ENCODE results near the gene HAUS8.

DNA sequence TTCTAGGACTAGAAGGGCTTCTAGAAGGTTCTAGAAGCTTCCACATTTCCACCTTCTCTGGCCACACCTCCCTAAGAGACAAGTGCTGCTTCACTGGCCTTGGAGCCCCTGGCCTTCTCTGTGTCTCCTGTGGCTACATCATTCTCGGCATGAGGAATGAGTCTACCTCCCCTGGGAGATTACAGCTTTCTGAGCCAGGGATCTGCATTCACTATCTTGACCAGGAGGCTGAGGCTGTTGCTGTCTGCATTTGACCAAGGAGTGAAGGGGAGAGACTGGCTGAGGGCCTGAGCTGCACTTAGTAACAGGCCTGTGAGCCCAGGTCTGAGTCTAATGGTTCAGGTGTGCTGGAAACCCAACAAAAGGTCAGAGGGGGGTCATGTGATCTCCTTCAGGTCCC lies 53.9 kb downstream of the HAUS8 start:
- no peak for TF ChIP-seq GATA2 (IDR thresholded peaks at IDR 0.05; ENCODE audit: insufficient read depth, insufficient read length, low read depth, low read length)
- TF ChIP-seq EZH2 (IDR thresholded peaks at IDR 0.05; ENCODE audit: borderline replicate concordance, low read depth, low read length, severe bottlenecking), result no peak
- no peak for TF ChIP-seq POLR2A (IDR thresholded peaks at IDR 0.05; ENCODE audit: low read depth, low read length)
- TF ChIP-seq, protein P1, sequence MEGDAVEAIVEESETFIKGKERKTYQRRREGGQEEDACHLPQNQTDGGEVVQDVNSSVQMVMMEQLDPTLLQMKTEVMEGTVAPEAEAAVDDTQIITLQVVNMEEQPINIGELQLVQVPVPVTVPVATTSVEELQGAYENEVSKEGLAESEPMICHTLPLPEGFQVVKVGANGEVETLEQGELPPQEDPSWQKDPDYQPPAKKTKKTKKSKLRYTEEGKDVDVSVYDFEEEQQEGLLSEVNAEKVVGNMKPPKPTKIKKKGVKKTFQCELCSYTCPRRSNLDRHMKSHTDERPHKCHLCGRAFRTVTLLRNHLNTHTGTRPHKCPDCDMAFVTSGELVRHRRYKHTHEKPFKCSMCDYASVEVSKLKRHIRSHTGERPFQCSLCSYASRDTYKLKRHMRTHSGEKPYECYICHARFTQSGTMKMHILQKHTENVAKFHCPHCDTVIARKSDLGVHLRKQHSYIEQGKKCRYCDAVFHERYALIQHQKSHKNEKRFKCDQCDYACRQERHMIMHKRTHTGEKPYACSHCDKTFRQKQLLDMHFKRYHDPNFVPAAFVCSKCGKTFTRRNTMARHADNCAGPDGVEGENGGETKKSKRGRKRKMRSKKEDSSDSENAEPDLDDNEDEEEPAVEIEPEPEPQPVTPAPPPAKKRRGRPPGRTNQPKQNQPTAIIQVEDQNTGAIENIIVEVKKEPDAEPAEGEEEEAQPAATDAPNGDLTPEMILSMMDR (IDR thresholded peaks at IDR 0.05; ENCODE audit: extremely low read depth in 1 of 2, insufficient read depth in 1 of 2, low read depth in 1 of 2, low read length in 2 of 2), result no peak
- no peak for TF ChIP-seq POLR2AphosphoS5 (IDR thresholded peaks at IDR 0.05; ENCODE audit: insufficient read depth, low read depth, low read length)
- no peak for TF ChIP-seq MYC (IDR thresholded peaks at IDR 0.05; ENCODE audit: low read depth, low read length)
- TF ChIP-seq, protein P2, sequence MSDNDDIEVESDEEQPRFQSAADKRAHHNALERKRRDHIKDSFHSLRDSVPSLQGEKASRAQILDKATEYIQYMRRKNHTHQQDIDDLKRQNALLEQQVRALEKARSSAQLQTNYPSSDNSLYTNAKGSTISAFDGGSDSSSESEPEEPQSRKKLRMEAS (IDR thresholded peaks at IDR 0.05; ENCODE audit: insufficient read depth, insufficient read length), result no peak
- no peak for TF ChIP-seq JUN (IDR thresholded peaks at IDR 0.05; ENCODE audit: borderline replicate concordance, insufficient read depth, insufficient read length, low read depth)
- TF ChIP-seq FOS (IDR thresholded peaks at IDR 0.05; ENCODE audit: borderline replicate concordance, insufficient read depth, low read length), result no peak
